Breast epithelium (tissue), 4 donors: ENCODE data around the gene CDH23. TPM values are rescaled to one million over a fixed set of nuclear protein-coding genes. Genes with fewer than 3 reads are reported as not detected.

Experiments
- DNase-seq, 2 donors: peaks; one replicate each; pipeline ENCODE4 v3.0.0-alpha.2; 2019; ENCODE audit warnings: low spot score in 2 of 2
- H3K27ac ChIP-seq, 2 donors: fragments of 200-600 bp; sonication (generic) in 1 of 2; one replicate each; pipeline ENCODE4 v1.5.1; 2016 to 2019; ENCODE audit warnings: mild to moderate bottlenecking in 1 of 2
- H3K27me3 ChIP-seq, 2 donors: fragments of 200-600 bp; sonication (generic) in 1 of 2; one replicate each; pipeline versions ENCODE4 v1.5.1 to v1.6.0; 2017 to 2019; ENCODE audit warnings: control low read depth in 1 of 2, mild to moderate bottlenecking in 1 of 2
- H3K36me3 ChIP-seq: fragments of 200-600 bp; one replicate; pipeline ENCODE4 v1.5.1; 2019
- H3K4me1 ChIP-seq, 2 donors: fragments of 200-600 bp; sonication (generic); one replicate each; pipeline ENCODE4 v1.5.1; 2016 to 2019; ENCODE audit warnings: control low read depth in 1 of 2
- H3K4me3 ChIP-seq, 3 donors: fragments of 200-600 bp; sonication (generic); 1 replicate in 2 of 3; 2 replicates in 1 of 3; pipeline ENCODE4 v1.5.1; 2016 to 2019; ENCODE audit warnings: mild to moderate bottlenecking in 3 of 3, moderate library complexity in 2 of 3
- H3K9me3 ChIP-seq, 2 donors: fragments of 200-600 bp; sonication (generic) in 1 of 2; one replicate each; pipeline ENCODE4 v1.5.1; 2016 to 2019; ENCODE audit warnings: control low read depth in 1 of 2
- CTCF ChIP-seq, 3 donors: fragments of 450-650 bp; IDR thresholded peaks; one replicate each; pipeline ENCODE4 v1.5.1; 2016 to 2017; ENCODE audit warnings: antibody characterized with exemption in 3 of 3, mild to moderate bottlenecking in 3 of 3, moderate library complexity in 3 of 3
- POLR2A ChIP-seq: fragments of 450-650 bp; IDR thresholded peaks from one replicate; pipeline ENCODE4 v1.6.1; 2016; ENCODE audit warnings: antibody characterized with exemption, mild to moderate bottlenecking, moderate library complexity
- POLR2AphosphoS5 ChIP-seq, 3 donors: sonication (generic); formaldehyde crosslinking; IDR thresholded peaks; one replicate each; pipeline ENCODE4 v1.6.1; 2017; ENCODE audit warnings: antibody characterized with exemption in 3 of 3
- intact Hi-C: fragments of 100-400 bp; cut with DNase I; formaldehyde crosslinking; loops from one replicate; pipeline ENCODE4 v1.15.1; 2023; ENCODE audit warnings: low total_unique reads
- total RNA-seq, 3 donors: library from RNA; depleted of rRNA; stranded (reverse); fragments of >200 nt; gene quantifications; one replicate each; pipeline ENCODE4 v1.1.0, GENCODE V29; 2016

The CDH23 gene
- total RNA-seq, 3 donors from 2014 or later: 8.5 to 13.8 (median 11.6) TPM

- Histone ChIP-seq H3K27me3 (peaks cover 0 to 22% of the 10 kb centered on the region in 2 donors), H3K4me3 (no peak overlapping the region), H3K27ac (no peak overlapping the region), H3K9me3 (no peaks in the 10 kb centered on the region), H3K4me1 (no peaks in the 10 kb centered on the region), H3K36me3 (no peaks in the 10 kb centered on the region)
- DNase-seq: no peak
- intact Hi-C loops: no loop called here
- TF ChIP-seq POLR2AphosphoS5 (IDR thresholded peaks at IDR 0.05) (no peak), POLR2A (no peak), CTCF (IDR thresholded peaks at IDR 0.05) (no peak)
These were observed 5.3 kb downstream of the CDH23 start for GRCh38 chr10:71402005-71402404.

GRCh38 chr10:71404503-71405295 is 8.0 kb downstream of the CDH23 start:
- Histone ChIP-seq H3K4me3 (no peak overlapping the region), H3K9me3 (no peaks in the 10 kb centered on the region), H3K36me3 (no peaks in the 10 kb centered on the region), H3K4me1 (no peaks in the 10 kb centered on the region), H3K27me3 (peaks cover 0 to 6% of the 10 kb centered on the region in 2 donors), H3K27ac (no peak overlapping the region)
- intact Hi-C loops: no loop called here
- TF ChIP-seq POLR2AphosphoS5 (IDR thresholded peaks at IDR 0.05): no peak
- no peak for TF ChIP-seq POLR2A
- no peak for TF ChIP-seq CTCF (IDR thresholded peaks at IDR 0.05)
- DNase-seq: no peak

- H3K36me3 ChIP-seq: no peaks in the 10 kb centered on the region
- intact Hi-C loops: no loop called here
- no peaks in the 10 kb centered on the region for H3K4me1 ChIP-seq
- no peak overlapping the region for H3K4me3 ChIP-seq
- no peak overlapping the region for H3K27ac ChIP-seq
- H3K27me3 ChIP-seq: no peaks in the 10 kb centered on the region
- H3K9me3 ChIP-seq: peaks cover 0 to 15% of the 10 kb centered on the region in 2 donors
- DNase-seq: no peak
- TF ChIP-seq CTCF (IDR thresholded peaks at IDR 0.05): no peak
- TF ChIP-seq POLR2AphosphoS5 (IDR thresholded peaks at IDR 0.05): no peak
- TF ChIP-seq POLR2A: no peak
These were observed 10.2 kb downstream of the CDH23 start for GRCh38 chr10:71406878-71407277.

GRCh38 chr10:71408436-71409225 is 11.9 kb downstream of the CDH23 start:
- DNase-seq: peak in 1 of 2 donors; percentile 30
- no peaks in the 10 kb centered on the region for H3K36me3 ChIP-seq
- H3K9me3 ChIP-seq: peaks cover 0 to 18% of the 10 kb centered on the region in 2 donors

More at GRCh38 chr10:71408436-71409225, 11.9 kb downstream of the CDH23 start:
- no peak overlapping the region for H3K27ac ChIP-seq
- H3K27me3 ChIP-seq: no peaks in the 10 kb centered on the region
- H3K4me3 ChIP-seq: no peak overlapping the region
- intact Hi-C loops: no loop called here
- H3K4me1 ChIP-seq: no peaks in the 10 kb centered on the region
- no peak for TF ChIP-seq POLR2AphosphoS5 (IDR thresholded peaks at IDR 0.05)
- no peak for TF ChIP-seq CTCF (IDR thresholded peaks at IDR 0.05)
- TF ChIP-seq POLR2A: no peak
